Measurements from ENCODE around the gene SH3BP5. TPM values are rescaled to one million over a fixed set of nuclear protein-coding genes. Genes with fewer than 3 reads are reported as not detected.

The SH3BP5 gene
- total RNA-seq = 78.7 to 88.6 TPM (median 80.5 TPM) in 3 replicates

- Mint-ChIP-seq H3K36me3 (peaks cover 6% of the 10 kb centered on the region), H3K9me3 (no peaks in the 10 kb centered on the region), H3K27ac (peak within 1 kb of the TSS; percentile 92), H3K4me1 (peaks cover 45% of the 10 kb centered on the region), H3K4me3 (peak within 1 kb of the TSS; percentile 96), H3K27me3 (ENCODE audit: low read depth) (no peaks in the 10 kb centered on the region)
- peak; percentile 30 for TF ChIP-seq CTCF (IDR thresholded peaks at IDR 0.05; ENCODE audit: unreplicated experiment)
- DNase-seq (ENCODE audit: low spot score in 2 of 2, unreplicated experiment in 2 of 2) = peak; percentile 65 to 83
These were observed at the start of gene SH3BP5 for GRCh38 chr3:15332405-15333098. Gene SH3BP5 (minus strand): TSS chr3:15332586. CDS start chr3:15332408, 178 bp downstream.

- Mint-ChIP-seq H3K4me1 (peaks cover 12% of the 10 kb centered on the region), H3K27ac (no peak overlapping the region), H3K36me3 (peaks cover 8% of the 10 kb centered on the region), H3K9me3 (peaks cover 7% of the 10 kb centered on the region), H3K4me3 (no peak overlapping the region), H3K27me3 (ENCODE audit: low read depth) (no peaks in the 10 kb centered on the region)
- DNase-seq (ENCODE audit: low spot score in 2 of 2, unreplicated experiment in 2 of 2) = no peak
- no peak for TF ChIP-seq CTCF (IDR thresholded peaks at IDR 0.05; ENCODE audit: unreplicated experiment)
These were observed 48.8 kb upstream of the SH3BP5 start for GRCh38 chr3:15380980-15381890.

- H3K4me3 Mint-ChIP-seq = peak overlapping the region; percentile 47
- no peaks in the 10 kb centered on the region for H3K9me3 Mint-ChIP-seq
- H3K27me3 Mint-ChIP-seq (ENCODE audit: low read depth) = no peaks in the 10 kb centered on the region
- no peaks in the 10 kb centered on the region for H3K36me3 Mint-ChIP-seq
- H3K27ac Mint-ChIP-seq = peak overlapping the region; percentile 72
- H3K4me1 Mint-ChIP-seq = peaks cover 5% of the 10 kb centered on the region
- DNase-seq (ENCODE audit: low spot score in 2 of 2, unreplicated experiment in 2 of 2) = peak; percentile 80 to 84
- TF ChIP-seq CTCF (IDR thresholded peaks at IDR 0.05; ENCODE audit: unreplicated experiment) = peak; percentile 64
These were observed 45.8 kb upstream of the SH3BP5 start for GRCh38 chr3:15377961-15378791.

- H3K36me3 Mint-ChIP-seq = no peaks in the 10 kb centered on the region
- no peak overlapping the region for H3K4me3 Mint-ChIP-seq
- no peaks in the 10 kb centered on the region for H3K27me3 Mint-ChIP-seq (ENCODE audit: low read depth)
- no peaks in the 10 kb centered on the region for H3K9me3 Mint-ChIP-seq
- TF ChIP-seq CTCF (IDR thresholded peaks at IDR 0.05; ENCODE audit: unreplicated experiment) = no peak
- H3K27ac Mint-ChIP-seq = no peak overlapping the region
- no peak for DNase-seq (ENCODE audit: low spot score in 2 of 2, unreplicated experiment in 2 of 2)
- H3K4me1 Mint-ChIP-seq = no peaks in the 10 kb centered on the region
These were observed 43.1 kb upstream of the SH3BP5 start for GRCh38 chr3:15375461-15376000.

- no peak for DNase-seq (ENCODE audit: low spot score in 2 of 2, unreplicated experiment in 2 of 2)
- peaks cover 3% of the 10 kb centered on the region for H3K9me3 Mint-ChIP-seq
- no peaks in the 10 kb centered on the region for H3K4me1 Mint-ChIP-seq
- H3K4me3 Mint-ChIP-seq = no peak overlapping the region
- no peaks in the 10 kb centered on the region for H3K27me3 Mint-ChIP-seq (ENCODE audit: low read depth)
- H3K36me3 Mint-ChIP-seq = no peaks in the 10 kb centered on the region
- no peak overlapping the region for H3K27ac Mint-ChIP-seq
- TF ChIP-seq CTCF (IDR thresholded peaks at IDR 0.05; ENCODE audit: unreplicated experiment) = no peak
These were observed 40.5 kb upstream of the SH3BP5 start for GRCh38 chr3:15372918-15373317.

Measured in mesothelial cell of epicardium (in vitro differentiated cells).